H9 (cell line): Measurements from ENCODE around the gene FBH1. TPM values are rescaled to one million over a fixed set of nuclear protein-coding genes. Genes with fewer than 3 reads are reported as not detected.
"Not testable (repeated sequence)": the region's sequence is repeated elsewhere in the genome, so short reads cannot be mapped to it uniquely, and the experiment has no call there.

Source experiments
- DNase-seq: peaks from one replicate; pipeline ENCODE4 v3.0.0-alpha.2; 2017
- H2AFZ ChIP-seq: one replicate; pipeline ENCODE4 v1.6.1; 2013; ENCODE audit warnings: mild to moderate bottlenecking, low read length, control low read depth, moderate library complexity
- H2AK5ac ChIP-seq: 2 replicates; pipeline ENCODE4 v1.6.1; 2013; ENCODE audit warnings: low read length, control low read depth, mixed read lengths; ENCODE audit not compliant: insufficient read length
- H2BK120ac ChIP-seq: one replicate; pipeline ENCODE4 v1.6.1; 2013; ENCODE audit warnings: low read depth, mild to moderate bottlenecking, low read length, control low read depth, inconsistent platforms; ENCODE audit not compliant: poor library complexity, severe bottlenecking
- H2BK12ac ChIP-seq: 2 replicates; pipeline ENCODE4 v1.6.1; 2013; ENCODE audit warnings: low read length, control low read depth, mixed read lengths, low read depth; ENCODE audit not compliant: insufficient read length
- H2BK15ac ChIP-seq: 2 replicates; pipeline ENCODE4 v1.6.1; 2013; ENCODE audit warnings: low read depth, low read length, control low read depth
- H2BK20ac ChIP-seq: one replicate; pipeline ENCODE4 v1.6.1; 2013; ENCODE audit warnings: low read depth, mild to moderate bottlenecking, low read length, control low read depth, inconsistent platforms; ENCODE audit not compliant: poor library complexity, severe bottlenecking
- H2BK5ac ChIP-seq: 2 replicates; pipeline ENCODE4 v1.6.1; 2013; ENCODE audit warnings: low read length, control low read depth, mixed read lengths; ENCODE audit not compliant: insufficient read length
- H3K14ac ChIP-seq: 2 replicates; pipeline ENCODE4 v1.6.1; 2013; ENCODE audit warnings: low read length, control low read depth; ENCODE audit not compliant: insufficient read depth
- H3K18ac ChIP-seq: 2 replicates; pipeline ENCODE4 v1.6.1; 2013; ENCODE audit warnings: low read depth, mild to moderate bottlenecking, mixed read lengths, low read length, control low read depth; ENCODE audit not compliant: insufficient read length
- H3K23ac ChIP-seq: 2 replicates; pipeline ENCODE4 v1.6.1; 2013; ENCODE audit warnings: low read length, control low read depth, mixed read lengths, low read depth; ENCODE audit not compliant: insufficient read length
- H3K23me2 ChIP-seq: 2 replicates; pipeline ENCODE4 v1.6.1; 2013; ENCODE audit warnings: low read depth, mild to moderate bottlenecking, mixed read lengths, low read length, control low read depth; ENCODE audit not compliant: insufficient read length, poor library complexity, severe bottlenecking
- H3K27ac ChIP-seq: 2 replicates; pipeline ENCODE4 v1.5.1; 2013; ENCODE audit warnings: low read length, control low read depth, mixed read lengths, low read depth; ENCODE audit not compliant: insufficient read length
- H3K27me3 ChIP-seq: 2 replicates; pipeline ENCODE4 v1.6.1; 2013; ENCODE audit warnings: low read length, control low read depth, inconsistent platforms; ENCODE audit not compliant: insufficient read depth
- H3K4ac ChIP-seq: 2 replicates; pipeline ENCODE4 v1.6.1; 2013; ENCODE audit warnings: low read depth, mild to moderate bottlenecking, control low read depth, inconsistent platforms, low read length, moderate library complexity
- H3K4me1 ChIP-seq: 2 replicates; pipeline ENCODE4 v1.6.1; 2013; ENCODE audit warnings: low read length, control low read depth, inconsistent platforms; ENCODE audit not compliant: insufficient read depth
- H3K4me2 ChIP-seq: 2 replicates; pipeline ENCODE4 v1.6.1; 2013; ENCODE audit warnings: low read length, control low read depth, mixed read lengths; ENCODE audit not compliant: insufficient read length, insufficient read depth
- H3K56ac ChIP-seq: 2 replicates; pipeline ENCODE4 v1.6.1; 2013; ENCODE audit warnings: low read depth, mild to moderate bottlenecking, mixed read lengths, low read length, control low read depth; ENCODE audit not compliant: insufficient read length
- H3K79me1 ChIP-seq: 2 replicates; pipeline ENCODE4 v1.6.1; 2013; ENCODE audit warnings: low read depth, mild to moderate bottlenecking, moderate library complexity, low read length, control low read depth, inconsistent platforms; ENCODE audit not compliant: insufficient read depth, poor library complexity, severe bottlenecking
- H3K79me2 ChIP-seq: 2 replicates; pipeline ENCODE4 v1.6.1; 2013; ENCODE audit warnings: low read length, control low read depth, inconsistent platforms; ENCODE audit not compliant: insufficient read depth
- H3K9ac ChIP-seq: 2 replicates; pipeline ENCODE4 v1.6.1; 2013; ENCODE audit warnings: low read length, control low read depth, mixed read lengths; ENCODE audit not compliant: insufficient read length; ENCODE audit errors: extremely low read depth
- H3K9me3 ChIP-seq: one replicate; pipeline ENCODE4 v1.6.1; 2013; ENCODE audit warnings: low read depth, low read length, inconsistent platforms; ENCODE audit not compliant: control insufficient read depth
- H3T11ph ChIP-seq: one replicate; pipeline ENCODE4 v1.6.1; 2013; ENCODE audit warnings: mild to moderate bottlenecking, low read length, control low read depth, inconsistent platforms
- H4K20me1 ChIP-seq: one replicate; pipeline ENCODE4 v1.6.1; 2013; ENCODE audit not compliant: control insufficient read depth, insufficient read length, insufficient read depth
- H4K5ac ChIP-seq: 2 replicates; pipeline ENCODE4 v1.6.1; 2013; ENCODE audit warnings: low read depth, mild to moderate bottlenecking, mixed read lengths, low read length, control low read depth; ENCODE audit not compliant: insufficient read length
- H4K8ac ChIP-seq: replicated peaks from 2 replicates; pipeline ENCODE4 v1.6.1; 2013; ENCODE audit warnings: low read length, control low read depth, mixed read lengths, low read depth; ENCODE audit not compliant: insufficient read length
- H4K91ac ChIP-seq: 2 replicates; pipeline ENCODE4 v1.6.1; 2013; ENCODE audit warnings: low read depth, mild to moderate bottlenecking, moderate library complexity, mixed read lengths, low read length, control low read depth; ENCODE audit not compliant: insufficient read length
- H3K27ac Mint-ChIP-seq, 3 experiments: 2 replicates in 2 of 3; 3 replicates in 1 of 3; pipeline ENCODE4 v1.8.0; 2020 to 2021; ENCODE audit warnings: mixed read lengths in 3 of 3, mild to moderate bottlenecking in 1 of 3, moderate library complexity in 1 of 3
- H3K27me3 Mint-ChIP-seq: 2 replicates; pipeline ENCODE4 v1.8.0; 2021; ENCODE audit warnings: low read depth, mild to moderate bottlenecking, moderate library complexity, mixed read lengths
- H3K36me3 Mint-ChIP-seq, 3 experiments: 2 replicates in 2 of 3; 3 replicates in 1 of 3; pipeline ENCODE4 v1.8.0; 2020 to 2021; ENCODE audit warnings: low read depth in 3 of 3, mixed read lengths in 3 of 3; ENCODE audit not compliant: insufficient read depth in 1 of 3
- H3K4me1 Mint-ChIP-seq, 2 experiments: 2 replicates each; pipeline ENCODE4 v1.8.0; 2020; ENCODE audit warnings: mixed read lengths in 2 of 2
- H3K4me3 Mint-ChIP-seq, 2 experiments: 2 replicates in 1 of 2; 3 replicates in 1 of 2; pipeline ENCODE4 v1.8.0; 2020 to 2021; ENCODE audit warnings: mild to moderate bottlenecking in 2 of 2, mixed read lengths in 2 of 2, moderate library complexity in 1 of 2
- H3K9me3 Mint-ChIP-seq, 2 experiments: 2 replicates in 1 of 2; 3 replicates in 1 of 2; pipeline ENCODE4 v1.8.0; 2020; ENCODE audit warnings: mild to moderate bottlenecking in 2 of 2, mixed read lengths in 2 of 2, moderate library complexity in 1 of 2
- WGBS: extraction: QIAGEN DNeasy Blood & Tissue Kit; methylation state at CpG from one replicate; pipeline ENCODE4 v1.1.7; 2013; ENCODE audit warnings: missing lambda C conversion rate, low lambda C conversion rate, mixed read lengths; ENCODE audit not compliant: insufficient read length; ENCODE audit errors: extremely low coverage; 5-methylcytosine and 5-hydroxymethylcytosine counted together
- total RNA-seq: library from RNA; stranded (reverse); gene quantifications from 2 replicates; pipeline ENCODE4 v1.2.1, GENCODE V29; 2021

FBH1 gene
- total RNA-seq, 1 experiment from 2014 or later: 52.2 TPM

DNA sequence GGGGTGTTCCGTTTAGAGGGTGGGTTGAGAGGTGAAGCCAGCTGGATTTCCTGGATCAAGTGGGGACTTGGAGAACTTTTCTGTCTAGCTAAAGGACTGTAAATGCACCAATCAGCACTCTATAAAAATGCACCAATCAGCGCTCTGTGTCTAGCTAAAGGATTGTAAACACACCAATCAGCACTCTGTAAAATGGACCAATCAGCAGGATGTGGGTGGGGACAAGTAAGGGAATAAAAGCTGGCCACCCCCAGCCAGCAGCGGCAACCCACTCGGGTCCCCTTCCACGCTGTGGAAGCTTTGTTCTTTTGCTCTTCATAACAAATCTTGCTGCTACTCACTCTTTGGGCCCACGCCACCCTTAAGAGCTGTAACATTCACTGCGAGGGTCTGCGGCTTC lies 21.7 kb upstream of the FBH1 start:
- H2BK120ac ChIP-seq, H4K20me1 ChIP-seq, H3K18ac ChIP-seq, H3K27ac Mint-ChIP-seq, H3K23me2 ChIP-seq, H3K23ac ChIP-seq, H3K9ac ChIP-seq, DNase-seq, H3K4me2 ChIP-seq, H2BK15ac ChIP-seq, H3K56ac ChIP-seq, H3K4me1 Mint-ChIP-seq, H3K79me1 ChIP-seq, H3K14ac ChIP-seq, H3K27me3 Mint-ChIP-seq, H3K4me1 ChIP-seq, H4K5ac ChIP-seq, H2BK20ac ChIP-seq, H2BK5ac ChIP-seq, H2AK5ac ChIP-seq, H4K91ac ChIP-seq, H3K4ac ChIP-seq, H3K9me3 ChIP-seq, H3T11ph ChIP-seq, H3K27me3 ChIP-seq, H3K79me2 ChIP-seq, H3K27ac ChIP-seq, H4K8ac ChIP-seq, H2AFZ ChIP-seq, H3K4me3 Mint-ChIP-seq, H2BK12ac ChIP-seq: not testable (repeated sequence)
- WGBS: no CpG with 5 or more reads among the region's 8 CpGs
- Mint-ChIP-seq H3K36me3 (peaks cover 21 to 24% (median 22%) of the 10 kb centered on the region in 3 experiments), H3K9me3 (peaks cover 17% of the 10 kb centered on the region in 2 experiments; a peak in 4 of 5 replicates)
